ENCODE measurements around the gene ATP6V1B1.
A peak's percentile ranks its signal among the peaks of the same experiment; 100 is the strongest.

Gene ATP6V1B1

DNA sequence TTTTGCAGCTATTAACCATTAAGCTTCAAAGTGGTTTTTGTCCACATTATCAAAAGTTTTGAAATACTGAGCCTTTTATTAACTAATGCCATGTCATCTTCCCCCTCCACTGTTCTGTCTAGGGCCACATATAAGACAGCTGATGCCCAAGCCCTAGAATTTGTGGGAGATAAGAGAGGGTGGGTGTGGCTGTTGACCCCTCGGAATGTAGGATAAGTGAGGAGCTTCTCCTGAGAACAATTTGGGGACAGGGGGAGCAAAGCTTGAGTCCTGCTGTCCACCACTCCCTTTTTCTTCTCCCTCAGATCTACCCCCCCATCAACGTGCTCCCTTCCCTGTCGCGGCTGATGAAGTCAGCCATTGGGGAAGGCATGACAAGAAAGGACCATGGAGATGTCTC is 28.4 kb downstream of the ATP6V1B1 start:
- TF ChIP-seq, protein P1, sequence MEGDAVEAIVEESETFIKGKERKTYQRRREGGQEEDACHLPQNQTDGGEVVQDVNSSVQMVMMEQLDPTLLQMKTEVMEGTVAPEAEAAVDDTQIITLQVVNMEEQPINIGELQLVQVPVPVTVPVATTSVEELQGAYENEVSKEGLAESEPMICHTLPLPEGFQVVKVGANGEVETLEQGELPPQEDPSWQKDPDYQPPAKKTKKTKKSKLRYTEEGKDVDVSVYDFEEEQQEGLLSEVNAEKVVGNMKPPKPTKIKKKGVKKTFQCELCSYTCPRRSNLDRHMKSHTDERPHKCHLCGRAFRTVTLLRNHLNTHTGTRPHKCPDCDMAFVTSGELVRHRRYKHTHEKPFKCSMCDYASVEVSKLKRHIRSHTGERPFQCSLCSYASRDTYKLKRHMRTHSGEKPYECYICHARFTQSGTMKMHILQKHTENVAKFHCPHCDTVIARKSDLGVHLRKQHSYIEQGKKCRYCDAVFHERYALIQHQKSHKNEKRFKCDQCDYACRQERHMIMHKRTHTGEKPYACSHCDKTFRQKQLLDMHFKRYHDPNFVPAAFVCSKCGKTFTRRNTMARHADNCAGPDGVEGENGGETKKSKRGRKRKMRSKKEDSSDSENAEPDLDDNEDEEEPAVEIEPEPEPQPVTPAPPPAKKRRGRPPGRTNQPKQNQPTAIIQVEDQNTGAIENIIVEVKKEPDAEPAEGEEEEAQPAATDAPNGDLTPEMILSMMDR (conservative IDR thresholded peaks at IDR 0.05; ENCODE audit: low read depth, low read length) = no peak
- no peak for DNase-seq (ENCODE audit: low read depth)
- H3K4me3 ChIP-seq (ENCODE audit: low read length) = no peak overlapping the region

DNA sequence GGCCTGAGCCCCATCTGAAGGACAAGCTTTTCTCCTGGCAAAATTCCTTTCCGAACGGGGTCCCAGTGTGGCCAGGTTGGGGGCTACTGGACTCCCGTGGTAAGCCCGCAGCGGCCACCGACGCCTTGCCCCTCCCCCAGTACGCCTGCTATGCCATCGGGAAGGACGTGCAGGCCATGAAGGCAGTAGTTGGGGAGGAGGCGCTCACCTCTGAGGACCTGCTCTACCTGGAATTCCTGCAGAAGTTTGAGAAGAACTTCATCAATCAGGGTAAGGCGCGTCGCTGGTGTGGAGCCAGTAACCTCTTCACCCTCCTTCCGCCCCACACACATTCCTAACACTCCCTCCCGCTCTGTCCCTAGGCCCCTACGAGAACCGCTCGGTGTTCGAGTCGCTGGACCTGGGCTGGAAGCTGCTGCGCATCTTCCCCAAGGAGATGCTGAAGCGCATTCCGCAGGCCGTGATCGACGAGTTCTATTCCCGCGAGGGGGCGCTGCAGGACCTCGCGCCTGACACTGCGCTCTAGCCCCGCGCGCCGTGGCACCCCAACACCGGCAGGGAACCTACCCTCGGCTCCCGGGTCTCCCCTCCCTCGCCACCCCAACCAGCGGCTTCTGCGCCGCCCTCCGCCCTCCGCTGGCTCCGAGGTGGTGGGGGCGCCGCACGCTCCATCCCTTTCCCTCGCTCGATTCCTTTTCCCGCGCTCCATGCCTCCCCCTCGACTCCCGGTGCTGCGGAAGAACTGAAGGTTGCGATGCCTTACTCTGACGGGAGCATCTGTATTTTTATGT is 29.1 kb downstream of the ATP6V1B1 start:
- TF ChIP-seq, protein P1 (conservative IDR thresholded peaks at IDR 0.05; ENCODE audit: low read depth, low read length) = peak; percentile 43

DNA sequence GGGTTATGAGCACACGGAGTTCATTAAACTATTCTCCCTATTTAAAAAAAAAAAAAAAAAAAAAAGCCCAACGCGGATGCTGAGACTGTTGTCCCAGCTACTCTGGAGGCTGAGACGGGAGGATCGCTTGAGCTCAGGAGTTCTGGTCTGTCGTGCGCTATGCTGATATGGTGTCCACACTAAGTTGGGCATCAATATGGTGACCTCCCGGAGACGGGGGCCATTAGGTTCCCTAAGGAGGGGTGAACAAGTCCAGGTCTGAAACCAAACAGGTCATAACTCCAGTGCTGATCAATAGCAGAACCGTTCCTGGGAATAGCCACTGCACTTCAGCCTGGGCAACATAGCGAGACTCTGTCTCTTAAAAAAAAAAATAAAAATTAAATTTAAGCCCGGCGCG is 29.8 kb downstream of the ATP6V1B1 start:
- TF ChIP-seq, protein P1 (conservative IDR thresholded peaks at IDR 0.05; ENCODE audit: low read depth, low read length) = no peak
- H3K4me3 ChIP-seq (ENCODE audit: low read length) = no peak overlapping the region
- no peak for DNase-seq (ENCODE audit: low read depth)

More for the DNA sequence above, 29.1 kb downstream of the ATP6V1B1 start:
- DNase-seq (ENCODE audit: low read depth) = no peak
- H3K4me3 ChIP-seq (ENCODE audit: low read length) = no peak overlapping the region

DNA sequence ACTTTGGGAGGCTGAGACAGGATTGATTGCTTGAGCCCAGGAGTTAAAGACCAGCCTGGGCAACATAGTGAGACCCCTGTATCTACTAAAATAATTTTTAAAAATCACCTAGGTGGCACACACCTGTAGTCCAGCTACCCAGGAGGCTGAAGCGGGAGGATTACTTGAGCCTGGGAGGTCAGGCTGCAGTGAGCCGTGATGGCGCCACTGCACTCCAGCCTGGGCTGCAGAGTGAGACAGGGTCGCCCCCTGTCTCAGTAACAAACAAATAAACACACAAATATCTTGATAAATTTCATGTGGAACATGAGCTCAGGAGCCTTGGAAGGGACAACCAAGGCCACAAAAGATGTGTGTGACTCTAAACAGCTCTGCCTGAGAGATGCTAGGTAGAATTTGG is 31.0 kb downstream of the ATP6V1B1 start:
- DNase-seq (ENCODE audit: low read depth) = no peak
- TF ChIP-seq, protein P1 (conservative IDR thresholded peaks at IDR 0.05; ENCODE audit: low read depth, low read length) = no peak
- H3K4me3 ChIP-seq (ENCODE audit: low read length) = no peak overlapping the region

DNA sequence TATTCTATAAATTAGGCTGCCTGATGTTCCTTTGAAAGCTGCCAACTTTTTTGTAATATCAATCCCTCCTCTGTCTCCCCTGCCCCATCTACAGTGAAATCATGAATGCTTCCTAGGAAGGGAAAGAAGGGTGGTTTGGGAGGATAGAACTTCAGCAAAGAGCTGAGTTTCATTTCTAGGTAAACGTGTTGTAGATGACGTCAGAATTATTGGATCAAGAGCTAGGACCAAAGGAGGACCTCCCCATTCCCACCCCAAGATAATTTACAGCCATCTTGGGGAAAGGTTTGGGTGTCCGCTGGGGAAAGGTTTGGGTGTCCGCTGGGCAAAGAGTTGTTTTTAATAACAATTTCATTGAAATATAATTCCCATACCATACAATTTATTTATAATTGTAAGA is 31.5 kb downstream of the ATP6V1B1 start:
- no peak overlapping the region for H3K4me3 ChIP-seq (ENCODE audit: low read length)
- DNase-seq (ENCODE audit: low read depth) = no peak
- TF ChIP-seq, protein P1 (conservative IDR thresholded peaks at IDR 0.05; ENCODE audit: low read depth, low read length) = no peak

DNA sequence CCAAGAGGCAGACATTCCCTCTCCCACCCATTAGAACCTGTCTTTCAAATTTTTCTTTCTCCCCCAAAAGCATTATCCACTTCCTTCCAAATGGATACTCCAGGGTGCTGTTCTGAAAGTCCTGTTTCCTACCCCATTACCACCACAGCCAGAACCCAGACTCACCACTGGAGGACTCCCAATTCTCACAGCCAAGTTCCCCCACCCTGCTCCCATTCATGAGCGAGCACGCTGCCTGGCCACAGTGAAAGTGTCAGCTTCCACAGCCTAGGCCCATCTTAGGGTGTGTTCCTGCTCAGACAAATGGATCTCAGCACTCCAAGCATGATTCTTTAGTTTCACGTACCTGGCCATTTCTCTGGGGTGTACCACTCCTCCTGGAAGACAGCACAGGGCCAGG is 38.9 kb downstream of the ATP6V1B1 start:
- no peak for DNase-seq (ENCODE audit: low read depth)
- TF ChIP-seq, protein P1 (conservative IDR thresholded peaks at IDR 0.05; ENCODE audit: low read depth, low read length) = no peak
- no peak overlapping the region for H3K4me3 ChIP-seq (ENCODE audit: low read length)

DNA sequence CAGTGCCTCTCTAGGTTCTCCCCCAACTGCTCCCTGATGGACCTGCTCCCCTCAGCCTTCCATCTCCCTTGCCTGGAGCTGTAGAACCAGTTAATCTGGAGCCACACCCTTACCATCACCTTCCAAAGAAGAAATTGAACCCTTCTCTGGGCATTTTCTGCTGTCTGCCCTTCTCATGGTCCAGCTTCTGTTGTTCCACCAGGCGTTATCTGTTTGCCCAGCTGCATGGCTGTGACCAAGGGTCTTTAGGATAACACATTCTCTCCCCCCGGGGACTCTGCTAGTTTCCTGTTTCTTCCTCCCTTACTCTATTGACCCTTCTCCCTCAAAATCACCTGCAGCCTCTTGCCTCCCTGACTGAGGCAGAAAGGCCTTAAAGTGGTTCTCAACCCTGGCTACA is 39.5 kb downstream of the ATP6V1B1 start:
- H3K4me3 ChIP-seq (ENCODE audit: low read length) = no peak overlapping the region
- DNase-seq (ENCODE audit: low read depth) = no peak

More for the DNA sequence above, 39.5 kb downstream of the ATP6V1B1 start:
- TF ChIP-seq, protein P1 (conservative IDR thresholded peaks at IDR 0.05; ENCODE audit: low read depth, low read length) = no peak

Measured in retinal pigment epithelial cell (primary cell).